OCI-LY1 (cell line): ENCODE data around the gene TMF1.

Experiments
- CTCF ChIP-seq: fragments of 200-600 bp; sonication (generic), shearing (Covaris generic); IDR thresholded peaks from 2 replicates; pipeline ENCODE4 v1.5.1; 2017; ENCODE audit warnings: mild to moderate bottlenecking, antibody characterized with exemption, low read length, moderate library complexity, mixed read lengths
- EZH2 ChIP-seq: fragments of 200-600 bp; sonication (generic), shearing (Covaris generic); IDR thresholded peaks from 2 replicates; pipeline ENCODE4 v1.8.0; 2017; ENCODE audit warnings: borderline replicate concordance, mixed run types, mild to moderate bottlenecking, antibody characterized with exemption, low read length, moderate library complexity, mixed read lengths

DNA sequence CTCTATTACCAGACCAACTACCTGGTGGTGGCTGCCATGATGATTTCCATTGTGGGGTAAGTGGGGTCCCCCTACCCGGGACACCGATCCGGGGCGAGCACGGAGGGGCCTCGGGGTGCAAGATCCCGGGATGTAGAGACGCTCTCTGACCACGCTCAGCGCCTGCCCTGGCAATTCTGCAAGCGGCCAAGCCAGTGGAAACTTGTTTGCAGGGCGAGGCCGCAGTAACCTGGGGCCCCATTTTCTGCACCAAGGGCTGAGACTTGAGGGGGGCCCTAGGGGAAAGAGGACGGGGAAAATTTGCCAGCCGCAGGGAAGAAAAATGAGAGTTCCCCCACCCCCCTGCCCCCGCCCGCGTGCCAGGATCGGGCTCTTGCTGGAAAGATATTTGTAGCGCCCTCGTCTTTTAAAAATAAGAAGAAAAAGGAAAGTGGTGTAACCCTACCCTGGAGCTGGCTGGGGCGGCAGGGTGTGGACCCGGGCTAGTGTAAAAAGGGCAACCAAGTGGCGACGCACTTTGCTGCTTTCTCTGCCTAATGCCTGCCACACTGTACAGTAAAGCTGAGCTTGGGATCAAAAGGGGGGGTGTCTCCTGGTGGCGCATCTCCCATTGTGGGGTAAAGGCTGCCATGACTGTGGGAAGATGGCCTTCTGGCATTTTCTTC, 33.2 kb upstream of the TMF1 start:
- TF ChIP-seq CTCF (no peak), EZH2 (no peak)
